DND-41 (cell line): ENCODE measurements around the gene RNASE1.
A peak's percentile ranks its signal among the peaks of the same experiment; 100 is the strongest.
"Not testable (repeated sequence)": the region's sequence is repeated elsewhere in the genome, so short reads cannot be mapped to it uniquely, and the experiment has no call there.

ENCODE experiments used
- ATAC-seq: fragments of 200-7000 bp; cut with Tn5 transposase; 3 replicates; pipeline ENCODE4 v1.9.1; 2021; ENCODE audit warnings: low read depth; ENCODE audit not compliant: insufficient read depth
- DNase-seq: peaks from one replicate; pipeline ENCODE4 v3.0.0-alpha.2; 2020
- H2AFZ ChIP-seq: 2 replicates; pipeline ENCODE4 v1.6.0; 2012; ENCODE audit warnings: low read depth, low read length
- H3K27ac ChIP-seq: 2 replicates; pipeline ENCODE4 v1.5.1; 2012; ENCODE audit warnings: low read length, inconsistent platforms
- H3K27me3 ChIP-seq: fragments of 200-600 bp; sonication (generic); 2 replicates; pipeline ENCODE4 v1.6.0; 2012; ENCODE audit warnings: low read length, mild to moderate bottlenecking, inconsistent platforms; ENCODE audit not compliant: insufficient read depth, poor library complexity
- H3K36me3 ChIP-seq: 2 replicates; pipeline ENCODE4 v1.5.1; 2012; ENCODE audit warnings: low read length, inconsistent platforms; ENCODE audit not compliant: insufficient read depth
- H3K4me1 ChIP-seq: 2 replicates; pipeline ENCODE4 v1.5.1; 2012; ENCODE audit warnings: mild to moderate bottlenecking, low read length; ENCODE audit not compliant: insufficient read depth
- H3K4me2 ChIP-seq: 2 replicates; pipeline ENCODE4 v1.6.0; 2012; ENCODE audit warnings: mild to moderate bottlenecking, moderate library complexity, low read length, inconsistent platforms; ENCODE audit not compliant: insufficient read depth
- H3K4me3 ChIP-seq, 2 experiments: fragments of 200-600 bp in 1 of 2; shearing (Covaris generic) in 1 of 2; 2 replicates each; pipeline ENCODE4 v1.5.1; 2012 to 2016; ENCODE audit warnings: inconsistent platforms in 2 of 2, low read length in 2 of 2, mild to moderate bottlenecking in 2 of 2, low read depth in 1 of 2, moderate library complexity in 1 of 2
- H3K79me2 ChIP-seq: 2 replicates; pipeline ENCODE4 v1.6.0; 2012; ENCODE audit warnings: low read length, inconsistent platforms; ENCODE audit not compliant: insufficient read depth
- H3K9ac ChIP-seq: 2 replicates; pipeline ENCODE4 v1.6.0; 2012; ENCODE audit warnings: low read depth, mild to moderate bottlenecking, inconsistent platforms, low read length, moderate library complexity
- H3K9me3 ChIP-seq: 2 replicates; pipeline ENCODE4 v1.5.1; 2012; ENCODE audit warnings: low read length, moderate library complexity, mild to moderate bottlenecking, inconsistent platforms; ENCODE audit not compliant: insufficient read depth, severe bottlenecking
- H4K20me1 ChIP-seq: 2 replicates; pipeline ENCODE4 v1.6.0; 2012; ENCODE audit warnings: low read length; ENCODE audit not compliant: insufficient read depth
- EZH2 ChIP-seq: IDR thresholded peaks from 3 replicates; pipeline ENCODE4 v1.6.1; 2012; ENCODE audit warnings: borderline replicate concordance, low read depth, mild to moderate bottlenecking, moderate library complexity, low read length, inconsistent platforms; ENCODE audit not compliant: severe bottlenecking
- TF ChIP-seq, protein P1 (sequence below): IDR thresholded peaks from 2 replicates; pipeline ENCODE4 v1.5.1; 2012; ENCODE audit warnings: borderline replicate concordance, low read length, moderate library complexity, mild to moderate bottlenecking; ENCODE audit not compliant: poor library complexity, severe bottlenecking; ENCODE audit errors: extremely low read depth

RNASE1 gene

DNA sequence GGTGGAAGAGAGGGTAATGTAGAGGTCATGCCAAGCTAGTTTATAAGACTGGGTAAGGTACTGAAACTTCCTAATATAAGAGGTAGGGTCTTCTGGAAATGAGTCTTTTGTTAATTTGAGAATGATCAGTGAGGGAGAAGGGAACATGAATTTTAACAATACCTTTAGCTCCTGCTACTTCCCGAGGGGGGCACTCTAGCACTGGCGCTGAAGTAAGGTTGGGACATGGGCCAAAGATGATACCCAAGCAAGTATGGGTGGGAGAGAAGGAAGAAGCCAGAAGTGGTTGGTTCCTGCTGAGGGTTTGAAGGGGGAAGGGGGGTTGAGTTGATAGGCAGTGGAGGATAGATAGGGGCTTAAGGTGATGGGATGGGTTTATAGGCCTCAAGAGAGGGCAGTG, 32.3 kb upstream of the RNASE1 start:
- Histone ChIP-seq H3K4me3 (no peak overlapping the region), H3K4me2 (no peak overlapping the region), H3K79me2 (no peaks in the 10 kb centered on the region), H3K9ac (no peak overlapping the region), H4K20me1 (no peaks in the 10 kb centered on the region), H3K4me1 (no peaks in the 10 kb centered on the region), H3K9me3 (no peaks in the 10 kb centered on the region), H2AFZ (no peak overlapping the region), H3K27ac (no peak overlapping the region), H3K36me3 (no peaks in the 10 kb centered on the region), H3K27me3 (no peaks in the 10 kb centered on the region)
- no peak for ATAC-seq
- TF ChIP-seq, protein P1, sequence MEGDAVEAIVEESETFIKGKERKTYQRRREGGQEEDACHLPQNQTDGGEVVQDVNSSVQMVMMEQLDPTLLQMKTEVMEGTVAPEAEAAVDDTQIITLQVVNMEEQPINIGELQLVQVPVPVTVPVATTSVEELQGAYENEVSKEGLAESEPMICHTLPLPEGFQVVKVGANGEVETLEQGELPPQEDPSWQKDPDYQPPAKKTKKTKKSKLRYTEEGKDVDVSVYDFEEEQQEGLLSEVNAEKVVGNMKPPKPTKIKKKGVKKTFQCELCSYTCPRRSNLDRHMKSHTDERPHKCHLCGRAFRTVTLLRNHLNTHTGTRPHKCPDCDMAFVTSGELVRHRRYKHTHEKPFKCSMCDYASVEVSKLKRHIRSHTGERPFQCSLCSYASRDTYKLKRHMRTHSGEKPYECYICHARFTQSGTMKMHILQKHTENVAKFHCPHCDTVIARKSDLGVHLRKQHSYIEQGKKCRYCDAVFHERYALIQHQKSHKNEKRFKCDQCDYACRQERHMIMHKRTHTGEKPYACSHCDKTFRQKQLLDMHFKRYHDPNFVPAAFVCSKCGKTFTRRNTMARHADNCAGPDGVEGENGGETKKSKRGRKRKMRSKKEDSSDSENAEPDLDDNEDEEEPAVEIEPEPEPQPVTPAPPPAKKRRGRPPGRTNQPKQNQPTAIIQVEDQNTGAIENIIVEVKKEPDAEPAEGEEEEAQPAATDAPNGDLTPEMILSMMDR: no peak
- no peak for TF ChIP-seq EZH2
- DNase-seq: no peak

DNA sequence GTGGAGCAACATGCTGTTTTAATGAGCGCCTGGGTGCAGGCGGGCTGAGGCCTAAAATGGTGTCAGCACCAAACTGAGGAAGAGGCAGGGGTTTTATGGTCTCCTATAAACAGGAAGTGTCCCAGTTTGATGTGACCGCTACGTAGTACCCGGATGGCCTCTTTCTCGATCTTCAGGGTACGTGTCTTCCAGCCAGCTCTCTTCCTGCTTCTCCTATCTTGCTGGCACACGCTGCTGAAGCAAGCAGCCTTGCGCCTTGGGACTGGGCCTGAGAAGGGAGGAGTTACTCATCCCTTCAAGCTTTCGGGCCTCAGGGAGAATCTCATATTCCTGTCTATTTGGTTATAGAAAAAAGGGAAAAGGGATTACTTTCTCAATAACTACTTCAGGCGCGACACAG, 28.2 kb upstream of the RNASE1 start:
- no peak overlapping the region for H3K27ac ChIP-seq
- H2AFZ ChIP-seq: no peak overlapping the region
- H3K9me3 ChIP-seq: no peaks in the 10 kb centered on the region
- H4K20me1 ChIP-seq: no peaks in the 10 kb centered on the region
- H3K4me3 ChIP-seq: no peak overlapping the region
- H3K4me1 ChIP-seq: no peaks in the 10 kb centered on the region
- H3K9ac ChIP-seq: no peak overlapping the region
- H3K36me3 ChIP-seq: no peaks in the 10 kb centered on the region
- DNase-seq (no peak), ATAC-seq (no peak)
- H3K79me2 ChIP-seq: no peaks in the 10 kb centered on the region
- no peaks in the 10 kb centered on the region for H3K27me3 ChIP-seq
- no peak for TF ChIP-seq EZH2
- TF ChIP-seq, protein P1: no peak
- H3K4me2 ChIP-seq: no peak overlapping the region

DNA sequence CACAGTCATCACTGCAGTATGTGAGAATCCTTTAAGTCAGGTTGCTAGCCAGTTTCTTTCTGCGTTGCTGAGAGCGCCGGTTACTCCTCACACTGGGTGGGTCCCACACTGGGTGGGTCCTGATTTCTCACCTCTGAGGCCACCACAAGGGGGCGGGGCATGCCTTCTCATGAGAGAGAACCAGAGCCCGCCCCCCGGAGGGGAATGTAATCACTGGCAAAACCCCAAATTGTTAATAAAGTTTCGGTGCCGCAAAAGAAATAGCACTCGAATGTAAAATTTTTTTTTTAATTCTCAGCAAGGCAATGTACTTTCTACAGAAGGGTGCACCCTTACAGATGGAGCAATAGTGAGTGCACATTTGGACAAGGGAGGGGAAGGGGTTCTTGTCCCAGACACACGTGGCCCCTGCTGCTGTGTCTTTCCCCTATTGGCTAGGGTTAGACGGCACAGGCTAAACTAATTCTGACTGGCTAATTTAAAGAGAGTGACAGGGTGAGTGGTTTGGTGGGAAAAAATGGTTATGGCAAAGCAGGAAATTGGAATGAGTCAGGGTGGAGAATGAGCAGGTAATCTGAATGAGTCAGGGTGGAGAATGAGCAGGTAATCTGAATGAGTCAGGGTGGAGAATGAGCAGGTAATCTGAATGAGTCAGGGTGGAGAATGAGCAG, 25.5 kb upstream of the RNASE1 start:
- H3K9me3 ChIP-seq, H3K36me3 ChIP-seq, H2AFZ ChIP-seq, H3K4me2 ChIP-seq, H3K79me2 ChIP-seq, H3K27ac ChIP-seq, H3K4me3 ChIP-seq, H3K27me3 ChIP-seq, H3K9ac ChIP-seq, H3K4me1 ChIP-seq, H4K20me1 ChIP-seq: not testable (repeated sequence)
- ATAC-seq (peak; percentile 53; the same call in 2 of the 3 replicates), DNase-seq (peak; percentile 31)

DNA sequence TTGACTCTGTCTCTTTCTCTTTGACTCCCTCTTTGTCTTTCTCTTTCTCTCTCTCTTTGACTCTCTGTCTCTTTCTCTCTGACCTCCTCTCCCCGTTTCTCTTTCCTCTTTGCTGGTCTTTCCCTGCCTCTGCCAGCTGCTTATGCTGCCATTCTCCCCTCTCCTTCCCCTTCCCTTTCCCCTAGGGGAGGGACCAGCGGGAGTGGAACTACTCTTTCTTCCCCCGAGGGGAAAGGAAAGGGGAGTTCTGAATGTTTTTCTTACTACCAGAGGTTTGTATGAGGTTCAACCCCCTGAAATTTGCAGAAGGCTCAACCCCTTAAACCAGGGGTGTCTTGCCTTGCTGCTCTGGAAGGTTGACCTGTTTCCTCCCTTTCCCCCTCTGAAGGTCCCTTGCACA, 24.7 kb upstream of the RNASE1 start:
- Histone ChIP-seq H3K9ac (no peak overlapping the region), H4K20me1 (no peaks in the 10 kb centered on the region), H3K36me3 (no peaks in the 10 kb centered on the region), H3K4me2 (no peak overlapping the region), H3K9me3 (no peaks in the 10 kb centered on the region), H3K27ac (no peak overlapping the region), H3K4me3 (no peak overlapping the region), H3K79me2 (no peaks in the 10 kb centered on the region), H3K4me1 (no peaks in the 10 kb centered on the region), H3K27me3 (no peaks in the 10 kb centered on the region), H2AFZ (no peak overlapping the region)
- TF ChIP-seq EZH2: no peak
- TF ChIP-seq, protein P1: no peak
- DNase-seq (no peak), ATAC-seq (no peak)

DNA sequence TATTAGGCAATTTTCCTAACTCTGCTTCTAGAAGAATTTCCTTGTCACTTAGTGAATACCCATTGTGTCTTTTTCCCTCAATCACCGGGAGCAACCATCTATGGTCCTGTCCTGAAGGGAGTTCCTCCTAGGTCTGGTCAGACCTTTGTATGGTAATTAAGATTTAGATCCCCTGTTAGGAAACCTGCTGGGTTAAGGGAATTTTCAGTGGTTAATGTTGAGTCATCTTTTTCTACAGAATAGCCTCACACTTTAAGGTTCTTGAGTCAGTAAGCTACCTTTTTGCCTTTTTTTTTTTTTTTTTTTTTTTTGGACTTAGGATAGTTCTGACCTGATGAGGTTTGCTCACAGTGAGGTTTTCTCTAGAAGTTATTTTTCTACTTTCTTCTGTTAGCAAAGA, 24.0 kb upstream of the RNASE1 start:
- not testable (repeated sequence) for H3K4me1 ChIP-seq, H3K79me2 ChIP-seq, H3K4me3 ChIP-seq, H3K27ac ChIP-seq, H3K9ac ChIP-seq, H3K36me3 ChIP-seq, H4K20me1 ChIP-seq, H3K4me2 ChIP-seq, H3K9me3 ChIP-seq, H2AFZ ChIP-seq, ATAC-seq, H3K27me3 ChIP-seq, DNase-seq
